Cardiac fibroblast (primary cell): ENCODE data around the gene ETNK2.

ENCODE experiments used
- DNase-seq, 2 donors: peaks; one replicate each; pipeline versions ENCODE4 v3.0.0 to v3.0.0-alpha.2; 2010; ENCODE audit warnings: low read depth in 2 of 2
- H3K4me3 ChIP-seq, 2 donors: replicated peaks in 1 of 2; 1 replicate in 1 of 2; 2 replicates in 1 of 2; pipeline ENCODE4 v1.5.1; 2011; ENCODE audit warnings: low read depth in 2 of 2, low read length in 2 of 2, mild to moderate bottlenecking in 2 of 2, moderate library complexity in 1 of 2
- TF ChIP-seq, protein P1 (sequence below): IDR thresholded peaks from one replicate; pipeline ENCODE4 v1.5.1; 2011; ENCODE audit warnings: low read depth, mild to moderate bottlenecking, low read length, inconsistent platforms

ETNK2 gene

GRCh38 chr1:204130981-204131892, 20.6 kb downstream of the ETNK2 start:
- TF ChIP-seq, protein P1, sequence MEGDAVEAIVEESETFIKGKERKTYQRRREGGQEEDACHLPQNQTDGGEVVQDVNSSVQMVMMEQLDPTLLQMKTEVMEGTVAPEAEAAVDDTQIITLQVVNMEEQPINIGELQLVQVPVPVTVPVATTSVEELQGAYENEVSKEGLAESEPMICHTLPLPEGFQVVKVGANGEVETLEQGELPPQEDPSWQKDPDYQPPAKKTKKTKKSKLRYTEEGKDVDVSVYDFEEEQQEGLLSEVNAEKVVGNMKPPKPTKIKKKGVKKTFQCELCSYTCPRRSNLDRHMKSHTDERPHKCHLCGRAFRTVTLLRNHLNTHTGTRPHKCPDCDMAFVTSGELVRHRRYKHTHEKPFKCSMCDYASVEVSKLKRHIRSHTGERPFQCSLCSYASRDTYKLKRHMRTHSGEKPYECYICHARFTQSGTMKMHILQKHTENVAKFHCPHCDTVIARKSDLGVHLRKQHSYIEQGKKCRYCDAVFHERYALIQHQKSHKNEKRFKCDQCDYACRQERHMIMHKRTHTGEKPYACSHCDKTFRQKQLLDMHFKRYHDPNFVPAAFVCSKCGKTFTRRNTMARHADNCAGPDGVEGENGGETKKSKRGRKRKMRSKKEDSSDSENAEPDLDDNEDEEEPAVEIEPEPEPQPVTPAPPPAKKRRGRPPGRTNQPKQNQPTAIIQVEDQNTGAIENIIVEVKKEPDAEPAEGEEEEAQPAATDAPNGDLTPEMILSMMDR, result peak; percentile 32
- DNase-seq, result peak; percentile 88 to 90
- H3K4me3 ChIP-seq, result no peak overlapping the region

DNA sequence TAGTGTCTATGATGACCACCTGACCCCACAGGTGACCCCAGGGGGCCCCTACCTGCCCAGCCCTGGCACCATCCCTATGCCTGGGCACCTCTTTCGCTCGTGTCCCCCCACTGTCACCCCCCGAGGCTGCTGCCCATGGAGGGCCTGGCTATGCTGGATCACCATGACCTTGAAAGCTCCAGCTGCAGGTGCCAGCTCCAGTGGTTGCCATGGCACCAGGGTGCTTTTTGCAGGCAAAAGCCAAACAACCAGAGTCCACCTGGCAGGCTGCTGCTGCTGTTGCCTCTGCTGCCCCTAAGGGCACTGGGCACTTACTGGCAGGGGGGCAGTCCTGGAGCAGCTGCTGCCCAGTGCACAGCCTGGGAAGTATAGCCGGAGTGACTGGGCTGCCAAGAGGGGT, 21.7 kb downstream of the ETNK2 start:
- no peak overlapping the region for H3K4me3 ChIP-seq
- DNase-seq, result no peak
- TF ChIP-seq, protein P1, result no peak

GRCh38 chr1:204128964-204129896, 22.6 kb downstream of the ETNK2 start:
- H3K4me3 ChIP-seq, result no peak overlapping the region
- DNase-seq, result peak; percentile 73 to 78

GRCh38 chr1:204128464-204128963, 23.3 kb downstream of the ETNK2 start:
- DNase-seq, result no peak
- H3K4me3 ChIP-seq, result no peak overlapping the region
- TF ChIP-seq, protein P1, result no peak

More at GRCh38 chr1:204128964-204129896, 22.6 kb downstream of the ETNK2 start:
- TF ChIP-seq, protein P1, result peak; percentile 92

DNA sequence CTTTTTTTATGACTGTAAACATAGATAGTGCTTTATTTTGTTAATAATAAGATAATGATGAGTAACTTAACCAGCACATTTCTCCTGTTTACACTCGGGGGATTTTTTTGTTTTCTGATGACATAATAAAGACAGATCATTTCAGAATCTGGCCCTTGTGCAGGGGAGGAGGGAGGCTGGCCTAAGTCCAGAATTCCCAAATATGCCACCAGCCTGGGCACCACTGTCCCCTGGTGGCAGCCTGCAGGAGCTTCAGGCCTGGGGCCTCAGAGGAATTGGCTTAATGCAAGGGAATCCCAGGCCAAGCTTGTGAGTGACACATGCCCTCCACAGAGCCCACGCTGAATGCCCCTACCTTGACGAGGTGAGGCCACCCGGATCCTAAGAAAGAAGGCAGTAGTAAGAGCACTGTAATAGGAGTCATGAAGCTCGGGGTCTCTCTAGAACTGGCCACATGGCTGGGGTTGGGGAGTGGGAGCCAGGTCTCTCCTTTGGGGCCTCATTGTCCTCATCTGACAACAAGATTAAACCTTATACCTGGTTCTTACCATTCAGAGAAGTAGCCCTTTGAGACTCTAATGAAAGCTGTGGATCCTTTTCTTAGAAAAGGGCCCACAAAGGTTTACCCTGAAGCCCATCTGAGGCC, 24.1 kb downstream of the ETNK2 start:
- peak; percentile 87 to 95 for DNase-seq
- TF ChIP-seq, protein P1, result peak; percentile 99
- no peak overlapping the region for H3K4me3 ChIP-seq

DNA sequence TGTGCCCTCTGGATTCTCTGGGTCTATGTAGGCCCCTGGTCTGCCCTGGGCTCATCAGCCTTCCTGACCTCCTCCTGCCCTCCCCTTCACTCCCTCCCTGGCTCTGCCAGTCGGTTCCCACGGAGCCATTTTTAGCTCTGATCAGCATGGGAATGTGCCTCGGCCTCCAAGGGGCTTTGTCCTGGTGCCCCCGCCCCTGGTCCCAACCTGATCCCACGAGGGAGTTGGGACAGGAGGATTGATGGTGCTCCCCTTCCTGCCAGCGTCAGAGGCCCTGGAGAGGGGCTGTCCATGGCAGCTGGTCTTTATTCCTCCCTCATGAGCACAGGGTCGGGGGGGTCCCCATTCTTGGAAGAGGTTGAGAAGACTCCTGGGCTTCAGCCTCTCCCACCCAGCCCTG, 24.9 kb downstream of the ETNK2 start:
- no peak overlapping the region for H3K4me3 ChIP-seq
- DNase-seq, result no peak
- TF ChIP-seq, protein P1, result no peak
